NT2/D1 (cell line): ENCODE measurements around the gene PLCG2.

Experiments
- SUZ12 ChIP-seq: IDR thresholded peaks from 2 replicates; pipeline ENCODE4 v1.6.1; 2011; ENCODE audit not compliant: insufficient read length, insufficient read depth; ENCODE audit errors: extremely low read depth
- YY1 ChIP-seq: IDR thresholded peaks from 2 replicates; pipeline ENCODE4 v1.6.1; 2011; ENCODE audit not compliant: insufficient read length, insufficient read depth
- ZNF274 ChIP-seq: IDR thresholded peaks from 2 replicates; pipeline ENCODE4 v1.6.1; 2011; ENCODE audit warnings: mild to moderate bottlenecking, low read depth, low read length

DNA sequence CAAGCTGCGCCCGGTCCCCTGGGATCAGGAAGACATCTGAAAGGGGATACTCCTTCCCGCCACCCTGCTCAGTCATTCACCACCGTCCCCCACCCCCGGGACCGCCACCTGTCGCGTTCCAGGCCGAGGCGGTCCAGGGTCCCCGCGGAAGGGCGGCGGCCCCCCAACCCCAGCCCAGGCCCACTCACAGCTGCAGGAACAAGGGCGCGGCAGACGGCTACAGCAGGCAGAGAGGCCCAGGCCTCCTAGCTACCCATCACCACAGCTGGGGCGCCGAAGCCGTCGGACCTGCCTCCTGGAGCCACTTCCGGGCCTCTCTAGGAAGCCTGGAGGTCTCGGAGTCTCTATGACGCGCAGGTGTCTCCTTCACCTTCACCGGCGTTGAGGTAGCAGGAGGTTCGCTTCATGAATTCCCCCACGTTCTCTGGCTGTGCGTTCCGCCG lies 232.1 kb downstream of the PLCG2 start, which contains the start of gene SDR42E1:
- TF ChIP-seq SUZ12 = no peak
- no peak for TF ChIP-seq YY1
- no peak for TF ChIP-seq ZNF274
